K562 treated with DMSO at 1 percent for 48 hours (cell line): ENCODE results near the gene SLC12A6. TPM values are rescaled to one million over a fixed set of nuclear protein-coding genes. Genes with fewer than 3 reads are reported as not detected.

Experiments
- total RNA-seq: library from RNA; unstranded; fragments of 300-600 nt; gene quantifications from 2 replicates; pipeline ENCODE4 v1.2.3, GENCODE V29; 2022; ENCODE audit warnings: low replicate concordance; ENCODE audit errors: extremely low read depth

SLC12A6 gene
- total RNA-seq: not detected in 2 replicates

GRCh38 chr15:34337557-34338306, at the start of gene SLC12A6:
TSS of gene SLC12A6 (minus strand) at chr15:34337781. CDS start at chr15:34336680, 1,101 bp downstream.

GRCh38 chr15:34367101-34368081, 29.8 kb upstream of the SLC12A6 start, which contains the start of gene LPCAT4:
TSS of gene LPCAT4 (minus strand) at chr15:34367196. CDS start at chr15:34367100, 96 bp downstream.

GRCh38 chr15:34342737-34343575, 5.4 kb upstream of the SLC12A6 start, which contains the start of the genes NOP10 and NUTM1:
TSS of gene NOP10 (minus strand) at chr15:34343136. CDS start at chr15:34343073, 63 bp downstream.
TSS of gene NUTM1 (plus strand) at chr15:34343315. CDS start at chr15:34343697, 382 bp downstream.

GRCh38 chr15:34209421-34210282, 127.9 kb downstream of the SLC12A6 start, which contains the start of gene KATNBL1:
TSS of gene KATNBL1 (minus strand) at chr15:34210096. CDS start at chr15:34163676, 46,420 bp downstream.

Other genes starting within 250 kb of the SLC12A6 start
- gene EMC7, start 235.9 kb downstream of the SLC12A6 start, total RNA-seq: not detected in 2 replicates
- gene PGBD4, start 235.7 kb downstream of the SLC12A6 start, total RNA-seq: not detected in 2 replicates
- gene KATNBL1, start 127.7 kb downstream of the SLC12A6 start, total RNA-seq: not detected in 2 replicates
- gene EMC4, start 112.8 kb downstream of the SLC12A6 start, total RNA-seq: not detected in 2 replicates
- gene NOP10, start 5.4 kb upstream of the SLC12A6 start, total RNA-seq: not detected in 2 replicates
- not detected in 2 replicates for gene NUTM1, start 5.5 kb upstream of the SLC12A6 start, total RNA-seq
- gene LPCAT4, start 29.4 kb upstream of the SLC12A6 start, total RNA-seq: not detected in 2 replicates
- gene GOLGA8A, start 100.0 kb upstream of the SLC12A6 start, total RNA-seq: not detected in 2 replicates
- not detected in 2 replicates for gene GOLGA8B, start 245.9 kb upstream of the SLC12A6 start, total RNA-seq